Stomach (tissue), 4 donors: Measurements from ENCODE around the gene RBM47.

Experiments used
- CTCF ChIP-seq, 7 experiments: fragments of 450-650 bp in 4 of 7; fragments of 200-600 bp in 3 of 7; sonication (generic) in 3 of 7; IDR thresholded peaks; one replicate each; pipeline ENCODE4 v1.5.1; 2016 to 2019; ENCODE audit warnings: antibody characterized with exemption in 7 of 7, control low read depth in 2 of 7, mild to moderate bottlenecking in 1 of 7
- EP300 ChIP-seq: sonication (generic); formaldehyde crosslinking; IDR thresholded peaks from one replicate; pipeline ENCODE4 v1.6.1; 2017; ENCODE audit warnings: antibody characterized with exemption
- POLR2A ChIP-seq, 4 donors: fragments of 450-650 bp; IDR thresholded peaks; one replicate each; pipeline ENCODE4 v1.6.1; 2016; ENCODE audit warnings: antibody characterized with exemption in 4 of 4, control low read depth in 2 of 4, mild to moderate bottlenecking in 1 of 4, moderate library complexity in 1 of 4

- TF ChIP-seq POLR2A (IDR thresholded peaks at IDR 0.05) (no peak), CTCF (IDR thresholded peaks at IDR 0.05) (no peak), EP300 (no peak)
Observed at GRCh38 chr4:40627540-40627939, 2.1 kb downstream of the RBM47 start.
